EH (cell line): Measurements from ENCODE around the gene ADGRG3.

Experiments used
- DNase-seq: peaks from one replicate; pipeline ENCODE4 v3.0.0-alpha.2; 2015; ENCODE audit warnings: low read depth

The ADGRG3 gene

DNA sequence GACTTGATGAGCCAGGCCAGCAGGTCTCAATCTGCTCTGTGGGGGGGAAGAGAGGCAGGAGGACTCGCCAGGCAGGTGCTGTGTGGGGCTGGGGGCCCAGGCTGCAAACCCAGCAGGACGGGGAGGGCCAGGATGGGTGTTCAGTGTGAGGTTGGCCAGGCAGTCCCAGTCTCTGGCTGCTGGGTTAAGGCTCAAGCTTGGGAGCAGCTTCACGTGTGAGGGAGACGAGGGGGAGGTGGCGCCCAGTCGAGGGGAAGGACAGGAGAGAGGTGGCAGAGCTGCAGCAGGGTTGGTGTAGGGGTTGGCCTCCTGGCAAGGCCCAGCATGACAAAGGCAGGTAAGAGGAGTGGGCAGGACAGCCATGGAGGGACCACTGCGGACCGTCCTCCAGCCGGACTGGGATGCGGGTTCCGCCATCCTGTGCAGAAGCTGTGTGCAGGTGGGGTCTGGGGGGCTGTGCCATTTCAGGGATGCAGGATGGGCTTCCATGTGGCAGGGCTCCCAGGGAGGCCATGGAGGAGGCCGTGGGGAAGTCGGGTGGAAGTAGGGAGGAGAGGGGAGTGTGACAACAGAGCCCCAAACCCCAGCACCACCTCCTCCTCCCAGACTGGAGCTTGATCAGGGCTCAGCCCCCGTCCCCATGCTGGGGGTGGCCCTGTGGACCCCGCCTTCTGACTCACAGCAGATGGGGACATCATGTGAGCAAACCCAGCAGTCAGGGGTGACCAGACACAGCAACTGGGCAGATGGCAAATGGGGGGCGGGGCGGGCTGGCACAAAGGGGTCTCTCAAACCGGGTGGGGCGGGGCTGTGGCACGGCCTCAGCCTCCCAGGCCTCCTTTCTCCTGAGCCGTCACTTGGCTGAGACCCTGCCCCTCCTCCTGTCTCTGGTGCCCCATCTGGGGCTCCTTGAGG lies 36.9 kb upstream of the ADGRG3 start:
- DNase-seq: no peak

GRCh38 chr16:57632568-57632967 lies 35.5 kb upstream of the ADGRG3 start:
- DNase-seq: no peak

DNA sequence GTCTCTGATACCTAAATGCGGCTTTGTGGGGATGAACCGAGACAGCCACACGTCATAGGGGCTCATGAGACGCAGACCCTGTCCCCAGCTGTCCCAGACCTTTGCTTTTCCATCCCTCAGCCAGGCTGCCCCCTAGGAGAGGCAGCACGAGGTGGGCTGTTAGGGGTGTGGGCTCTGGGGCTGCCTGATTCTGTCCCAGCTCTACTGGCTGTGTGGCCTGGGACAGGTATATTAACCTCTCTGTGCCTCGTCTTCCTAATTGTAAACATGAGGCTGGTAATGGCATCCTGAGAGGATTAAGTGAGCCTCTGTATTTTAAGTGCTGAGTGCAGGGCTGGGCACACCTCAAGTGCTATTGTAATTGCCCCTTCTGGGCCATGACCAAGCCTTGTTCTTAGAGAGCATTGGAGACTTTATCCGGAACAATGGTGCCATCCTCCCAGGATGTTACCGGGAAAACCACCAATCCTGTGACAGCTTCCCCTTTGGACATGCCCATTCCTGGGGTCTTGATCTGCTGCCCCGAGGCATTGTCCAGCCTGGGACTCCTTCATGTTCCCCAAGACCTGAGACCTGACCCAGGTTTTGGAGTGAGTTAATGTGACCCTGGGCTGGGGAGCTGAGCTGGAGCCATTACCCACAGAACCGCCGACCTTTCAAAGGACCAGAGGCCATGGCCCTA lies 34.6 kb upstream of the ADGRG3 start:
- no peak for DNase-seq

DNA sequence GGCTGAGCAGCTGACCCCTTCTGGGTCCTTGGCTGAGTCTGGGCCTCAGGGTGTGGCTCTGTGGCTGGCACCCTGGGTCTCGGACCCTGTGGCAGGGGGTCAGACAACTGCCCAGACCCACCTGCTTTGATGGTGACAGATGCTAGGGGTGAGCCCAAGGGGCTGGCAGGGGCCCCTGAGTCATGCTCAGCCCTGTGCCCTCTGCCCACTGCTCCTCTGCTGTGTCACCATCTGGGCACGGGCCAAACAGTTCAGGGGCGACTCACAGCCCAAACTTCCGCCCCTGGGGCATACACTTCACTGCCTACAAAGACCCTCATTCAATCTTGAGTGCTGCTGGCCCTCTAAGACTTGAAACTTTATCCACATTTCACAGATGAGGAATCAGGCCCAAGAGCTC lies 33.9 kb upstream of the ADGRG3 start:
- DNase-seq: peak; percentile 65

GRCh38 chr16:57635266-57636097 lies 32.6 kb upstream of the ADGRG3 start:
- no peak for DNase-seq

DNA sequence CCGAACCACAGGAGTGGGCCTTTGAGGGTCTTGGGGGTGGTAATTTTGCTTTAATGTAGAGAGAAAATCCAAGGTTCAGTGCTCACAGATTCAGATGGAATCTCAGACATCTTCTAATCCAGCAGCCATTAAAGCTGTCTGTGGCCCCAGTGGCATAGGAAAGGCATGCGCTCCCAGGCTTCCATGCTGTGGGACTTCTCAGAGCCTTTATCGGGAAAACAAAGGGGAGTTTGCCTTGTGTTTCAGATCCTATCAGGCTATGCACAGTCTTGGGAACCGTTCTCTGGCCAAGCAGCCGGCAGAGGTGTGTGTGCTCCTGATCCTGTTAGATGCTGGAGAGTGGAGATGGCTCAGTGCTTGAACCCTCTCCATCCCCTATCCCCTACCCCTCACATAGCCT lies 31.9 kb upstream of the ADGRG3 start:
- DNase-seq: no peak

- no peak for DNase-seq
Observed at GRCh38 chr16:57637020-57637419, 31.1 kb upstream of the ADGRG3 start.

GRCh38 chr16:57637424-57637823 lies 30.7 kb upstream of the ADGRG3 start:
- DNase-seq: no peak

DNA sequence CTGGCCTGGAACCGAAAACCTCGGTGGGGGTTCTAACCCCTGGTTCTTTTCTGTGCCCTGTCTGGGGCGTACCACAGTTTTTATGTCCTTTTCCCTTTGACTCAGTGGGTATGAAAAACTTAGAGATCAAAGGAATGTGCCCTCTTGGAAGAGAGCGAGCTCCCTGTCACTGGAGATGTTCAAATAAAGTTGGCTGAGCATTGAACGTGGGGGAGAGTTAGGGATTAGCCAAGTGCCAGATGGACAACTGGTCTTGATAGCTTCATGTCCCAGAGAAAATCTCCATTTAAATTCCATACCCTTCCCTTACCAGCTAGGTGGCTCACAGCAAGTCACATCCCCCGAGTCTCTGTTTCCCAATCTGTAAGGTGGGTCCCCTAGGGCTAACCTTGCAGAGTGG lies 30.1 kb upstream of the ADGRG3 start:
- DNase-seq: no peak

- DNase-seq: no peak
Observed at GRCh38 chr16:57638381-57638780, 29.7 kb upstream of the ADGRG3 start.

GRCh38 chr16:57639172-57639887 lies 28.8 kb upstream of the ADGRG3 start:
- no peak for DNase-seq

GRCh38 chr16:57640185-57640584 lies 27.9 kb upstream of the ADGRG3 start:
- no peak for DNase-seq

GRCh38 chr16:57640612-57641011 lies 27.5 kb upstream of the ADGRG3 start:
- DNase-seq: no peak

- DNase-seq: no peak
Observed at GRCh38 chr16:57642160-57643135, 25.7 kb upstream of the ADGRG3 start.

DNA sequence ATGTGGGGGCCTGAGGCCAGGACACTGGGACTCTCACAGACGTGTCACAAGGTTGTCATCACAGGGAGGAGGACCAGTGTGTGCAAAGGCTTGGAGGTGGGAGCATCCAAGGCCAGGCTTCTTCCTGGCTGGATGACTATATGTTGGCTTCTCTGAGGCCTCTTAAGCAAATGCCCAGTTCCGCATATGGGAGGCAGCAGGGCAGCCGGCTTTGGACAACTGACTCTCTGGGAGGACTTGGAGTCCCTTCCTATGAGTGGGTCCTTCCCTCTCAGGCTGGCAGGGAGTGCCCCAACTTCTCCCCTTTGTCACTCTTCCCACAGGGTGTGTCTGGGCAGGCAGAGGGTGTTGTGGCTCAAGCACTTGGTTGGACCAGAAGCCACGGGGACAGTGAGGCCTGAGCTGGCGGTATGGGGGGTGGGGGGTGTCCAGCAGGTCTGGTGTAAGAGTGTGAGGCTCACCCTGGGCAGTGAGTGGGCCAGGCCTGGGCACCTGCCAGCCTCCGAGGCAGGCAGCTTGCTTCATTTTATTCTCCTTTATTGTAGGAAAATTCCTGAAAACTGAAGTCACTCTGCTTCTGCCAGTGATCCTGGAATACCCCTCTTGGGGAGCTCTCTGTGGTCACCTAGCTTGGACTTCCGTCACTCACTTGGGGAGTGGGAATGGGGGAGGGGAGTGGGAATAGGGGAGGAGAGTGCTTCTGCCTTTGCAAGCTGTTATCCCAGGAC lies 24.8 kb upstream of the ADGRG3 start:
- peak; percentile 71 for DNase-seq

DNA sequence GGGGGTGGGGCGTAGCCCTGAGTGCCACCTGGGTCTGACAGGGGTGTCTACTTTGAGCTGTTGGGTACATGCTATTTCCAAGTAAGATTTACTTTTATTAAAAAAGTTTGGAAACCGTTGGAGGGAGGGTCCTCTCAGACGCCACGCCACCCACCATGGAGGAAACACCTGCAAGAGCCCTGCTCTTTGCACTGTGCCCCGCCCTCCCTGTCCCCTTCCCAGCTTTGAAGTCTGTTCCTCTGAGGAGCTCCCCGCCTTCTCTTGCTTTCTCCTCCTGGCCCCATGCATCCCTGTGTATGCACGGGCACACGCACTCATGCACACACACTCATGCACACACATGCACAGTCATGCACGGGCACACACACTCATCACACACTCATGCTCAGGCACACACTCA lies 24.2 kb upstream of the ADGRG3 start:
- no peak for DNase-seq

DNA sequence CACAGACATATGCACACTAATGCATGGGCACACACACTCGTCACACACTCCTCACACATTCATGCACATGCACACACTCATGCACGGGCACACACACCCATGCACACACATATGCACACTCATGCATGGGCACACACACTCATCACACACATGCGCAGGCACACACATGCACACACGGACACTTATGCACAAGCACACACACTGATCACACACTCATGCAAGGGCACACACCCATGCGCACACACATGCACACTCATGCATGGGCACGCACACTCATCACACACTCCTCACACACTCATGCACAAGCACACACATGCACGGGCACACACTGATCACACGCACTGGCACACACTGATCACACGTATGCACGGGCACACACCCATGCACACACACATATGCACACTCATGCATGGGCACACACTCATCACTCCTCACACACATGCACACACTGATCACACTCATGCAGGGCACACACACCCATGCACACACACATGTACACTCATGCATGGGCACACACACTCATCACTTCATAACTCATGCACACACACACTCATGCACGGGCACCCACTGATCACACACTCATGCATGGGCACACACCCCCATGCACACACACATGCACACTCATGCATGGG lies 23.6 kb upstream of the ADGRG3 start:
- DNase-seq: no peak

GRCh38 chr16:57645169-57645568 lies 22.9 kb upstream of the ADGRG3 start:
- no peak for DNase-seq

GRCh38 chr16:57645691-57646387 lies 22.3 kb upstream of the ADGRG3 start:
- DNase-seq: peak; percentile 42
